A549 (cell line): ENCODE measurements around the gene KRTAP4-8. TPM values are rescaled to one million over a fixed set of nuclear protein-coding genes. Genes with fewer than 3 reads are reported as not detected.
"Not testable (repeated sequence)": the region's sequence is repeated elsewhere in the genome, so short reads cannot be mapped to it uniquely, and the experiment has no call there.

Experiments used
- ATAC-seq, 2 experiments: fragments of 200-7000 bp in 1 of 2; fragments of >200 bp in 1 of 2; cut with Nextera tagmentation in 1 of 2; cut with Tn5 transposase in 1 of 2; 3 replicates each; pipeline versions ENCODE4 v1.8.0 to v1.9.1; 2018 to 2020; ENCODE audit warnings: mild to moderate bottlenecking in 1 of 2, moderate library complexity in 1 of 2
- CTCF ChIA-PET: fragments of 300-600 bp; sonication (Branson Sonifier 250); formaldehyde crosslinking; extraction: SDS; loops from one replicate; lab custom pipeline; 2021; ENCODE audit warnings: antibody characterized with exemption, inconsistent platforms; lab: Yijun Ruan, JAX
- POLR2A ChIA-PET: fragments of 350-600 bp; formaldehyde crosslinking; extraction: SDS; loops from one replicate; lab custom pipeline; 2021; ENCODE audit warnings: antibody characterized with exemption, inconsistent platforms; lab: Yijun Ruan, JAX
- DNase-seq, 2 experiments: peaks; one replicate each; pipeline versions ENCODE4 v3.0.0 to v3.0.0-alpha.2; 2011 to 2016; ENCODE audit warnings: low read depth in 1 of 2, low spot score in 1 of 2
- FAIRE-seq: peaks from 2 replicates; lab custom pipeline; 2011; peaks lifted over from hg19 to GRCh38; lab: Jason Lieb, UNC
- H3K27ac ChIP-seq, 2 experiments: fragments of >200 bp; sonication (Bioruptor Twin); formaldehyde crosslinking; 3 replicates each; pipeline ENCODE4 v1.5.1; 2016 to 2017
- H3K4me1 ChIP-seq: fragments of >200 bp; sonication (Bioruptor Twin); formaldehyde crosslinking; 3 replicates; pipeline ENCODE4 v1.6.1; 2016
- H3K4me2 ChIP-seq: fragments of >200 bp; sonication (Bioruptor Twin); formaldehyde crosslinking; 3 replicates; pipeline ENCODE4 v1.6.1; 2016
- H3K4me3 ChIP-seq: fragments of >200 bp; sonication (Bioruptor Twin); formaldehyde crosslinking; 3 replicates; pipeline ENCODE4 v1.5.1; 2016
- H3K9me3 ChIP-seq: fragments of >200 bp; sonication (Bioruptor Twin); formaldehyde crosslinking; 3 replicates; pipeline ENCODE4 v1.6.1; 2016
- ATOH8 ChIP-seq: fragments of 250-450 bp; sonication (Bioruptor Pico); IDR thresholded peaks from 2 replicates; pipeline ENCODE4 v1.5.0; 2020; ENCODE audit warnings: low read depth, mild to moderate bottlenecking, moderate library complexity
- CEBPB ChIP-seq, 2 experiments: fragments of >200 bp in 1 of 2; sonication (Bioruptor Twin) in 1 of 2; formaldehyde crosslinking in 1 of 2; IDR thresholded peaks; 2 replicates each; pipeline ENCODE4 v1.6.1; 2012 to 2016
- EP300 ChIP-seq, 2 experiments: fragments of >200 bp; sonication (Bioruptor Twin); formaldehyde crosslinking; IDR thresholded peaks; 2 replicates in 1 of 2; 3 replicates in 1 of 2; pipeline ENCODE4 v1.6.1; 2016 to 2017
- FOSL2 ChIP-seq, 2 experiments: fragments of 450-650 bp in 1 of 2; fragments of >200 bp in 1 of 2; sonication (Bioruptor Twin) in 1 of 2; formaldehyde crosslinking; IDR thresholded peaks; 2 replicates each; pipeline versions ENCODE4 v1.5.0 to v1.6.1; 2016 to 2020; ENCODE audit warnings: mild to moderate bottlenecking in 1 of 2, moderate library complexity in 1 of 2
- GATA3 ChIP-seq: IDR thresholded peaks from 2 replicates; pipeline ENCODE4 v1.6.1; 2012; ENCODE audit warnings: borderline replicate concordance
- JUNB ChIP-seq: fragments of >200 bp; sonication (Bioruptor Twin); formaldehyde crosslinking; IDR thresholded peaks from 2 replicates; pipeline ENCODE4 v1.6.1; 2016
- MAZ ChIP-seq: fragments of 150-350 bp; IDR thresholded peaks from 2 replicates; pipeline ENCODE4 v1.6.1; 2014; ENCODE audit warnings: antibody characterized with exemption, low read depth, low read length, borderline replicate concordance
- NPAS2 ChIP-seq: fragments of 250-450 bp; sonication (Bioruptor Pico); IDR thresholded peaks from 2 replicates; pipeline ENCODE4 v1.8.0; 2022; ENCODE audit warnings: mild to moderate bottlenecking, moderate library complexity, borderline replicate concordance
- RAD21 ChIP-seq, 2 experiments: fragments of >200 bp in 1 of 2; sonication (Bioruptor Twin) in 1 of 2; formaldehyde crosslinking in 1 of 2; IDR thresholded peaks in 1 of 2; conservative IDR thresholded peaks in 1 of 2; 2 replicates in 1 of 2; 3 replicates in 1 of 2; pipeline ENCODE4 v1.6.1; 2012 to 2018; ENCODE audit warnings: inconsistent platforms in 1 of 2
- REST ChIP-seq: fragments of 200-600 bp; sonication (generic); IDR thresholded peaks from 2 replicates; pipeline ENCODE4 v1.6.1; 2016; ENCODE audit warnings: antibody characterized with exemption, mild to moderate bottlenecking, moderate library complexity
- RFX5 ChIP-seq: fragments of 450-650 bp; IDR thresholded peaks from 2 replicates; pipeline ENCODE4 v1.7.1; 2014; ENCODE audit warnings: antibody characterized with exemption, mild to moderate bottlenecking, moderate library complexity
- ZC3H11A ChIP-seq: fragments of 450-650 bp; IDR thresholded peaks from 2 replicates; pipeline ENCODE4 v1.6.1; 2014; ENCODE audit warnings: antibody characterized with exemption, mild to moderate bottlenecking
- WGBS: methylation state at CpG from one replicate; pipeline ENCODE4 v1.1.6; 2017; ENCODE audit errors: missing lambda C conversion rate; 5-methylcytosine and 5-hydroxymethylcytosine counted together
- polyA plus RNA-seq, 4 experiments: library from polyadenylated mRNA; depleted of rRNA in 3 of 4; stranded (reverse); fragments of >200 nt; fragmentation: RNase III in 1 of 4; extraction: RNeasy Plus Mini Kit Qiagen cat#74134 plus additional on column Dnase treatment in 1 of 4; gene quantifications; 2 replicates in 3 of 4; 3 replicates in 1 of 4; pipeline ENCODE4 v1.2.3, GENCODE V29; 2011 to 2017
- TF ChIP-seq, protein P1 (sequence below): IDR thresholded peaks from 2 replicates; pipeline ENCODE4 v1.6.1; 2012
- TF ChIP-seq, protein P2 (sequence below): fragments of >200 bp; sonication (Bioruptor Twin); formaldehyde crosslinking; IDR thresholded peaks from 2 replicates; pipeline ENCODE4 v1.6.1; 2016

The KRTAP4-8 gene
- polyA plus RNA-seq, 2 of the 4 experiments (the other 2 are of a cell fraction), result not detected

- peaks cover 34% of the 10 kb centered on the region for H3K4me1 ChIP-seq
- H3K9me3 ChIP-seq, POLR2A ChIA-PET, FAIRE-seq, H3K4me3 ChIP-seq: not testable (repeated sequence)
- DNase-seq (peak; percentile 36 to 61), ATAC-seq (peak; percentile 63 to 65; a peak in 5 of 6 replicates)
- H3K4me2 ChIP-seq, result peak overlapping the region; percentile 43
- CTCF ChIA-PET, result interaction anchor here (0.6 to 2.5 kb wide), 12 partner anchors 9 to 494 kb away, joined by 3 to 12 read pairs (median 4); no protein-coding TSS in a partner anchor
- 66% methylated on average over 11 of the region's 31 CpGs for WGBS
- peak overlapping the region; percentile 34 to 70; a peak in 5 of 6 replicates for H3K27ac ChIP-seq
- TF ChIP-seq CEBPB (IDR thresholded peaks at IDR 0.05), result peak in 1 of 2 experiments; percentile 48; a peak in 1 of 4 replicates
- peak; percentile 19; the same call in 1 of the 2 replicates for TF ChIP-seq GATA3
- peak; percentile 56 for TF ChIP-seq FOSL2 (IDR thresholded peaks at IDR 0.05)
- peak; percentile 34 for TF ChIP-seq FOSL2 (CRISPR knock-in tag; IDR thresholded peaks at IDR 0.05)
- peak in 1 of 2 experiments; percentile 15; a peak in 1 of 5 replicates for TF ChIP-seq EP300 (IDR thresholded peaks at IDR 0.05)
- peak; percentile 70 for TF ChIP-seq JUNB
These were observed 38.5 kb downstream of the KRTAP4-8 start for GRCh38 chr17:41059276-41060051.

DNA sequence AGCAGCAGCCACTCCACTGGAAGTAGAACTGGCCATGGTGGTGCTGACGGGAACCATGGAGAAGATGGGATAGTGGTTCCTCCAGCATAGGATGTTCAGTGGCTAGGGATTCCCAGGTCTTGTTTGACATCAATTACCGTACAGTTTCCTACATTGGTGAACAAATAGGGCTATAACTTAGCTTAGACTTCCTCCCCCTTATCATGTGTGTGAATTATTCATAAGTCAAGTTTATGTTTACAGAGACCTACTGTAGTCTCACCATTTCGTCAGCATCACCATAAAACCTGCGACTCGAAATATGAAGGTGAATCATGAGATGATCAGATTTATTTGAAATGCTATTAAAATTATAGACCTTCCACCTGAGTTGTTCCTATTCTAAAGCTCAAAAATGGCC is 39.2 kb downstream of the KRTAP4-8 start:
- Histone ChIP-seq H3K9me3 (no peaks in the 10 kb centered on the region), H3K4me2 (peak overlapping the region; percentile 43), H3K27ac (peak overlapping the region; percentile 34 to 52; a peak in 5 of 6 replicates), H3K4me1 (peaks cover 34% of the 10 kb centered on the region), H3K4me3 (no peak overlapping the region)
- 32% methylated on average over 5 of the region's 5 CpGs for WGBS
- POLR2A ChIA-PET, result no interaction called here
- peak in 1 of 2 experiments; percentile 31 for DNase-seq
- no peak for ATAC-seq
- CTCF ChIA-PET, result interaction anchor here (0.6 to 2.5 kb wide), 13 partner anchors 9 to 494 kb away, joined by 3 to 12 read pairs (median 4); no protein-coding TSS in a partner anchor
- no peak for FAIRE-seq
- TF ChIP-seq MAZ (no peak), REST (no peak), NPAS2 (CRISPR knock-in tag) (no peak), ATOH8 (CRISPR knock-in tag) (no peak), ZC3H11A (no peak), RFX5 (no peak), RAD21 (conservative IDR thresholded peaks at IDR 0.05 in 1 of 2, IDR thresholded peaks at IDR 0.05 in 1 of 2) (no peak), GATA3 (no peak)
- TF ChIP-seq, protein P1, sequence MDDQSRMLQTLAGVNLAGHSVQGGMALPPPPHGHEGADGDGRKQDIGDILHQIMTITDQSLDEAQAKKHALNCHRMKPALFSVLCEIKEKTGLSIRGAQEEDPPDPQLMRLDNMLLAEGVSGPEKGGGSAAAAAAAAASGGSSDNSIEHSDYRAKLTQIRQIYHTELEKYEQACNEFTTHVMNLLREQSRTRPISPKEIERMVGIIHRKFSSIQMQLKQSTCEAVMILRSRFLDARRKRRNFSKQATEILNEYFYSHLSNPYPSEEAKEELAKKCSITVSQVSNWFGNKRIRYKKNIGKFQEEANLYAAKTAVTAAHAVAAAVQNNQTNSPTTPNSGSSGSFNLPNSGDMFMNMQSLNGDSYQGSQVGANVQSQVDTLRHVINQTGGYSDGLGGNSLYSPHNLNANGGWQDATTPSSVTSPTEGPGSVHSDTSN, result no peak
- TF ChIP-seq, protein P2, sequence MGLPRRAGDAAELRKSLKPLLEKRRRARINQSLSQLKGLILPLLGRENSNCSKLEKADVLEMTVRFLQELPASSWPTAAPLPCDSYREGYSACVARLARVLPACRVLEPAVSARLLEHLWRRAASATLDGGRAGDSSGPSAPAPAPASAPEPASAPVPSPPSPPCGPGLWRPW, result no peak
